HepG2 (cell line): ENCODE measurements around the gene NVL. TPM values are rescaled to one million over a fixed set of nuclear protein-coding genes. Genes with fewer than 3 reads are reported as not detected.

Source experiments
- ARNT ChIP-seq: fragments of 450-650 bp; IDR thresholded peaks from 2 replicates; pipeline ENCODE4 v1.6.1; 2017
- DRAP1 ChIP-seq: IDR thresholded peaks from 2 replicates; pipeline ENCODE4 v1.6.1; 2016; ENCODE audit warnings: missing genetic modification reagents, missing compliant biosample characterization
- EHMT2 ChIP-seq: fragments of 200-600 bp; sonication (generic); IDR thresholded peaks from 2 replicates; pipeline ENCODE4 v1.7.0; 2017; ENCODE audit warnings: antibody characterized with exemption, low read depth, low read length, borderline replicate concordance
- GATA4 ChIP-seq: sonication (generic); IDR thresholded peaks from 2 replicates; pipeline ENCODE4 v1.6.1; 2016; ENCODE audit warnings: antibody characterized with exemption, low read depth, borderline replicate concordance
- HDAC1 ChIP-seq: sonication (generic); formaldehyde crosslinking; IDR thresholded peaks from 2 replicates; pipeline ENCODE4 v1.5.1; 2020; ENCODE audit warnings: mild to moderate bottlenecking, missing genetic modification reagents
- HNF4A ChIP-seq: sonication (generic); formaldehyde crosslinking; IDR thresholded peaks from 2 replicates; pipeline ENCODE4 v1.4.0; 2020; ENCODE audit warnings: missing genetic modification reagents
- HNRNPUL1 ChIP-seq: fragments of 200-400 bp; formaldehyde crosslinking; IDR thresholded peaks from 2 replicates; pipeline ENCODE4 v1.6.1; 2017; ENCODE audit warnings: low read depth, mild to moderate bottlenecking, low read length, moderate library complexity
- IRF2 ChIP-seq: IDR thresholded peaks from 2 replicates; pipeline ENCODE4 v1.6.1; 2018; ENCODE audit warnings: missing genetic modification reagents, missing compliant biosample characterization
- LBX2 ChIP-seq: sonication (generic); formaldehyde crosslinking; IDR thresholded peaks from 2 replicates; pipeline ENCODE4 v1.5.0; 2020; ENCODE audit warnings: missing genetic modification reagents, mild to moderate bottlenecking, borderline replicate concordance
- MXD3 ChIP-seq: IDR thresholded peaks from 2 replicates; pipeline ENCODE4 v1.6.1; 2016; ENCODE audit warnings: mild to moderate bottlenecking, missing biosample characterization, missing genetic modification reagents
- NFATC3 ChIP-seq: sonication (generic); formaldehyde crosslinking; IDR thresholded peaks from 2 replicates; pipeline ENCODE4 v1.5.1; 2020; ENCODE audit warnings: mild to moderate bottlenecking, missing genetic modification reagents
- NFKB2 ChIP-seq: sonication (generic); formaldehyde crosslinking; IDR thresholded peaks from 2 replicates; pipeline ENCODE4 v1.4.0; 2020; ENCODE audit warnings: missing genetic modification reagents, borderline replicate concordance
- NRL ChIP-seq: sonication (generic); formaldehyde crosslinking; IDR thresholded peaks from 2 replicates; pipeline ENCODE4 v1.5.0; 2020; ENCODE audit warnings: missing genetic modification reagents, mild to moderate bottlenecking, moderate library complexity, borderline replicate concordance
- PHF5A ChIP-seq: IDR thresholded peaks from one replicate; pipeline ENCODE4 v1.6.1; 2018; ENCODE audit warnings: low read depth, missing genetic modification reagents; ENCODE audit not compliant: unreplicated experiment
- RERE ChIP-seq: IDR thresholded peaks from 2 replicates; pipeline ENCODE4 v1.6.1; 2016; ENCODE audit warnings: low read depth, missing genetic modification reagents, missing compliant biosample characterization
- RFX5 ChIP-seq: IDR thresholded peaks from 2 replicates; pipeline ENCODE4 v1.6.1; 2011; ENCODE audit warnings: low read depth, low read length, improper control_type of control experiment
- SMAD1 ChIP-seq: sonication (generic); formaldehyde crosslinking; IDR thresholded peaks from 2 replicates; pipeline ENCODE4 v1.4.0; 2020; ENCODE audit warnings: missing genetic modification reagents, low read depth, mild to moderate bottlenecking, borderline replicate concordance
- SNAI1 ChIP-seq: sonication (generic); formaldehyde crosslinking; IDR thresholded peaks from 2 replicates; pipeline ENCODE4 v1.5.0; 2020; ENCODE audit warnings: mild to moderate bottlenecking, missing genetic modification reagents, borderline replicate concordance
- ZFP36L1 ChIP-seq: sonication (generic); formaldehyde crosslinking; IDR thresholded peaks from 2 replicates; pipeline ENCODE4 v1.8.0; 2022; ENCODE audit warnings: mild to moderate bottlenecking, missing genetic modification reagents, moderate library complexity
- ZNF138 ChIP-seq: sonication (generic); formaldehyde crosslinking; IDR thresholded peaks from 2 replicates; pipeline ENCODE4 v1.5.0; 2020; ENCODE audit warnings: mild to moderate bottlenecking, low read depth, missing genetic modification reagents
- ZNF263 ChIP-seq: sonication (generic); formaldehyde crosslinking; IDR thresholded peaks from 2 replicates; pipeline ENCODE4 v1.4.0; 2020; ENCODE audit warnings: missing genetic modification reagents
- ZNF567 ChIP-seq: sonication (generic); formaldehyde crosslinking; IDR thresholded peaks from 2 replicates; pipeline ENCODE4 v1.8.1; 2023; ENCODE audit warnings: mild to moderate bottlenecking, missing genetic modification reagents, borderline replicate concordance
- ZNF607 ChIP-seq: sonication (generic); formaldehyde crosslinking; IDR thresholded peaks from 2 replicates; pipeline ENCODE4 v1.5.1; 2020; ENCODE audit warnings: missing genetic modification reagents, mild to moderate bottlenecking, borderline replicate concordance
- ZNF792 ChIP-seq: IDR thresholded peaks from 2 replicates; pipeline ENCODE4 v1.6.1; 2016
- polyA plus RNA-seq, 8 experiments: library from polyadenylated mRNA; depleted of rRNA in 3 of 8; stranded (reverse) in 7 of 8; unstranded in 1 of 8; fragments of >200 nt; fragmentation: Illumina TruSeq in 4 of 8; extraction: Trizol in 4 of 8; gene quantifications; 2 replicates each; pipeline versions ENCODE4 v1.2.1 to v1.2.3, GENCODE V29; 2011 to 2016; ENCODE audit warnings: low read depth in 4 of 8, missing spikeins in 1 of 8, mixed read lengths in 1 of 8; ENCODE audit not compliant: insufficient read depth in 1 of 8
- total RNA-seq, 5 experiments: library from RNA; depleted of rRNA; stranded (reverse); fragments of >200 nt; fragmentation: Illumina TruSeq; extraction: Trizol; gene quantifications; 2 replicates each; pipeline ENCODE4 v1.2.3, GENCODE V29; 2016; ENCODE audit warnings: low read depth in 1 of 5

The NVL gene
- total and polyA plus RNA-seq, 2 of the 13 experiments (the other 11 are each of a cell fraction or from before 2014, with no cell fraction given), result 8.3 to 21.0 TPM

GRCh38 chr1:224356685-224357625, 27.0 kb upstream of the NVL start, which contains the start of gene CNIH4 (continued):
- TF ChIP-seq RERE (CRISPR knock-in tag) (no peak), ZNF263 (CRISPR knock-in tag) (no peak), NRL (CRISPR knock-in tag) (peak; percentile 22; the same call in 1 of the 2 replicates), HNF4A (CRISPR knock-in tag) (no peak), NFATC3 (CRISPR knock-in tag) (no peak), RFX5 (no peak), EHMT2 (no peak), IRF2 (peak; percentile 88), PHF5A (CRISPR knock-in tag) (peak; percentile 28), ZNF792 (CRISPR knock-in tag) (no peak), ZNF567 (CRISPR knock-in tag) (no peak), MXD3 (no peak), GATA4 (peak; percentile 68; the same call in 1 of the 2 replicates), SMAD1 (CRISPR knock-in tag) (peak; percentile 24; the same call in 1 of the 2 replicates), LBX2 (CRISPR knock-in tag) (no peak), DRAP1 (CRISPR knock-in tag) (peak; percentile 65), HNRNPUL1 (no peak), SNAI1 (CRISPR knock-in tag) (no peak), ZNF607 (CRISPR knock-in tag) (0 out of 2 replicates have a peak, but pooled peaks have one; percentile 18), NFKB2 (peak; percentile 50; the same call in 1 of the 2 replicates), ARNT (no peak), ZNF138 (CRISPR knock-in tag) (no peak), HDAC1 (CRISPR knock-in tag) (peak; percentile 77), ZFP36L1 (CRISPR knock-in tag) (0 out of 2 replicates have a peak, but pooled peaks have one; percentile 65)
